Neural progenitor cell (in vitro differentiated cells): ENCODE data around the gene MAGIX. TPM values are rescaled to one million over a fixed set of nuclear protein-coding genes. Genes with fewer than 3 reads are reported as not detected.
A peak's percentile ranks its signal among the peaks of the same experiment; 100 is the strongest.

Experiments
- DNase-seq: peaks from one replicate; pipeline ENCODE4 v3.0.0-alpha.2; 2016; ENCODE audit warnings: low spot score
- H2AFZ ChIP-seq: fragments of 200-600 bp; sonication (generic); replicated peaks from 2 replicates; pipeline ENCODE4 v1.6.1; 2016; ENCODE audit warnings: antibody characterized with exemption
- H3F3A ChIP-seq: fragments of 200-600 bp; sonication (generic); 2 replicates; pipeline ENCODE4 v1.6.1; 2016; ENCODE audit warnings: antibody characterized with exemption, low read depth
- H3K27ac ChIP-seq: fragments of 200-600 bp; sonication (generic); 2 replicates; pipeline ENCODE4 v1.5.1; 2016; ENCODE audit warnings: mild to moderate bottlenecking
- H3K27me3 ChIP-seq: fragments of 200-600 bp; sonication (generic); 2 replicates; pipeline ENCODE4 v1.6.1; 2016; ENCODE audit warnings: mild to moderate bottlenecking, moderate library complexity
- H3K36me3 ChIP-seq: fragments of 200-600 bp; sonication (generic); 2 replicates; pipeline ENCODE4 v1.5.1; 2016
- H3K4me1 ChIP-seq: fragments of 200-600 bp; sonication (generic); 2 replicates; pipeline ENCODE4 v1.6.1; 2016; ENCODE audit warnings: mixed run types
- H3K4me2 ChIP-seq: fragments of 200-600 bp; sonication (generic); 2 replicates; pipeline ENCODE4 v1.6.1; 2016
- H3K4me3 ChIP-seq: fragments of 200-600 bp; sonication (generic); 2 replicates; pipeline ENCODE4 v1.5.1; 2016
- H3K79me2 ChIP-seq: fragments of 200-600 bp; sonication (generic); 2 replicates; pipeline ENCODE4 v1.6.1; 2016; ENCODE audit warnings: low read depth
- H3K9ac ChIP-seq: fragments of 200-600 bp; sonication (generic); 2 replicates; pipeline ENCODE4 v1.6.1; 2016
- H3K9me3 ChIP-seq: fragments of 200-600 bp; sonication (generic); 2 replicates; pipeline ENCODE4 v1.5.1; 2016; ENCODE audit warnings: low read depth
- H4K20me1 ChIP-seq: fragments of 200-600 bp; sonication (generic); 2 replicates; pipeline ENCODE4 v1.6.1; 2016; ENCODE audit warnings: low read depth
- H3K27ac Mint-ChIP-seq: 3 replicates; pipeline ENCODE4 v1.8.0; 2021; ENCODE audit warnings: mixed read lengths
- H3K27me3 Mint-ChIP-seq: 2 replicates; pipeline ENCODE4 v1.8.0; 2022; ENCODE audit warnings: low read depth, mild to moderate bottlenecking, inconsistent platforms, moderate library complexity, mixed read lengths; ENCODE audit not compliant: insufficient read depth
- H3K36me3 Mint-ChIP-seq: 3 replicates; pipeline ENCODE4 v1.8.0; 2021; ENCODE audit warnings: mixed read lengths
- H3K4me1 Mint-ChIP-seq: 3 replicates; pipeline ENCODE4 v1.8.0; 2021; ENCODE audit warnings: mixed read lengths
- H3K4me3 Mint-ChIP-seq: 3 replicates; pipeline ENCODE4 v1.8.0; 2021; ENCODE audit warnings: mild to moderate bottlenecking, moderate library complexity, mixed read lengths
- H3K9me3 Mint-ChIP-seq: 3 replicates; pipeline ENCODE4 v1.8.0; 2020; ENCODE audit warnings: mixed read lengths
- EZH2 ChIP-seq: fragments of 200-600 bp; sonication (generic); IDR thresholded peaks from 2 replicates; pipeline ENCODE4 v1.6.1; 2017; ENCODE audit warnings: antibody characterized with exemption, mild to moderate bottlenecking, moderate library complexity
- EZH2phosphoT487 ChIP-seq: fragments of 200-600 bp; sonication (generic); IDR thresholded peaks from 2 replicates; pipeline ENCODE4 v1.6.1; 2017; ENCODE audit warnings: antibody characterized with exemption
- total RNA-seq: library from RNA; depleted of rRNA; stranded (reverse); fragments of >200 nt; gene quantifications from 2 replicates; pipeline ENCODE4 v1.2.3, GENCODE V29; 2015; ENCODE audit warnings: low replicate concordance
- TF ChIP-seq, protein P1 (sequence below): fragments of 200-600 bp; sonication (generic); IDR thresholded peaks from 2 replicates; pipeline ENCODE4 v1.5.1; 2017; ENCODE audit warnings: antibody characterized with exemption, mild to moderate bottlenecking

The MAGIX gene
- total RNA-seq, 1 donor from 2014 or later: 1.5 TPM

DNA sequence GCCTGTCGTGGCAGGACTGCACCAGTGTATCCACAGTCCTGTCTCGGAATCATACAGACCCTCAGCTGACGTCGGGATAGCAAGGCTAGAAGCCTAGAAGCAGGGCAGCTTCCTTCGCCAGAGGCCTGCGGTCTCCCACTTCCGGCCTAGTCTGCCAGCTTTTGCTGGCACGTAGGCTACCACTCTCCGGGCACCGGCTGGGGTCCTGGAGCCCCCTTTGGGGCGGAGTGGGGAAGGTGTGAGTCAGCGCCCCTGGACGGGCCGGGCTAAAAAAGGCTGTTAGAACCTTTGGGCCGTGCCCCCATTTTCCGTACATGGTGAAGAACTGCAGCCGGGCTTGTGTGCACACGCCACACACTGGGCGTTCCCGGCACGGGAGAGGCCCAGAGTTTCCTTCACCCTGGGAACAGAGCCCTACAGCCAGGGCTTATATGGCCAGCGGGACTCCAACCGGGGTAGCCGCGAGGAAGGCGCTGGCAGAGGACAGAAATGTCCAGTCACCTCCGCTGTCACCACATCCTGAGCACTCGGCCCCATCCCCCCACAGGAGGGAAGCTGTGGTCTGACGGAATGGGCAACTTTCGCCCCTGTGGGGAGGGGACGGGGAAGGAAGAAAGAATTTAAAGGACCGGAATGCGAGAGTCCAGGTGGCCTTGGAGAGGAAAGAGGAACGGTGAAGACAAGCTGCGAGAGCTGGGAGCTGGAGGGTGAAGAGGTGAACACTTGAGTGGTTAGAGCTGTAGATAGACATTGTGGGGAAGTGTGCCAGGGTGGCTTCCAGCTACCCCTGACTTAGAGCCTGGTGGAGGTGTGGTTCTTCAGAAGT lies 4.6 kb downstream of the MAGIX start:
- Mint-ChIP-seq H3K4me3 (peak overlapping the region; percentile 79), H3K9me3 (peaks cover 20% of the 10 kb centered on the region), H3K36me3 (no peaks in the 10 kb centered on the region), H3K27ac (no peak overlapping the region), H3K27me3 (peaks cover 20% of the 10 kb centered on the region), H3K4me1 (peaks cover 16% of the 10 kb centered on the region)
- Histone ChIP-seq H3K4me2 (peak overlapping the region; percentile 69), H3K36me3 (no peaks in the 10 kb centered on the region), H3K9ac (no peak overlapping the region), H3K27ac (no peak overlapping the region), H3K4me3 (peak overlapping the region; percentile 31), H3K79me2 (no peaks in the 10 kb centered on the region), H2AFZ (peak overlapping the region; percentile 70), H3F3A (no peaks in the 10 kb centered on the region), H3K4me1 (peaks cover 11% of the 10 kb centered on the region), H4K20me1 (no peaks in the 10 kb centered on the region), H3K27me3 (peaks cover 67% of the 10 kb centered on the region), H3K9me3 (no peaks in the 10 kb centered on the region)
- TF ChIP-seq, protein P1, sequence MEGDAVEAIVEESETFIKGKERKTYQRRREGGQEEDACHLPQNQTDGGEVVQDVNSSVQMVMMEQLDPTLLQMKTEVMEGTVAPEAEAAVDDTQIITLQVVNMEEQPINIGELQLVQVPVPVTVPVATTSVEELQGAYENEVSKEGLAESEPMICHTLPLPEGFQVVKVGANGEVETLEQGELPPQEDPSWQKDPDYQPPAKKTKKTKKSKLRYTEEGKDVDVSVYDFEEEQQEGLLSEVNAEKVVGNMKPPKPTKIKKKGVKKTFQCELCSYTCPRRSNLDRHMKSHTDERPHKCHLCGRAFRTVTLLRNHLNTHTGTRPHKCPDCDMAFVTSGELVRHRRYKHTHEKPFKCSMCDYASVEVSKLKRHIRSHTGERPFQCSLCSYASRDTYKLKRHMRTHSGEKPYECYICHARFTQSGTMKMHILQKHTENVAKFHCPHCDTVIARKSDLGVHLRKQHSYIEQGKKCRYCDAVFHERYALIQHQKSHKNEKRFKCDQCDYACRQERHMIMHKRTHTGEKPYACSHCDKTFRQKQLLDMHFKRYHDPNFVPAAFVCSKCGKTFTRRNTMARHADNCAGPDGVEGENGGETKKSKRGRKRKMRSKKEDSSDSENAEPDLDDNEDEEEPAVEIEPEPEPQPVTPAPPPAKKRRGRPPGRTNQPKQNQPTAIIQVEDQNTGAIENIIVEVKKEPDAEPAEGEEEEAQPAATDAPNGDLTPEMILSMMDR: no peak
- TF ChIP-seq EZH2 (no peak), EZH2phosphoT487 (no peak)
- peak; percentile 20 for DNase-seq

DNA sequence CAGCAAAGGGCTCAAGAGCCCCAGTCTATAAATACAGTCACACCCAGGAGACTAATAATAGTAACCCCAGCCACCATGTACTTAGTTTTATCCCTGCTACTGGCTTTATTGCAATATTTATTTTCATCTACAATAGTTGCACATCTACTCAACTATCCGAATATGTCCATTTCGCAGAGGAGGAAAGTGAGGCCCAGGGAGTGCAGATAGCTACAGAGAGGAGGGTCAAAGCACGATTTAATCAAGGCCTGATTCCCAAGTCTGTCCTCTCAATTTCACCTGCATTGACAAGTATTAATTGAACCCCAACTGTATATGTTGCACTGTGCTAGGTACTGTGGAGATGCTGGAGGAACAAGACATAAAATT lies 5.2 kb downstream of the MAGIX start:
- TF ChIP-seq, protein P1: no peak
- TF ChIP-seq EZH2 (no peak), EZH2phosphoT487 (no peak)
- Mint-ChIP-seq H3K4me1 (peaks cover 16% of the 10 kb centered on the region), H3K27ac (no peak overlapping the region), H3K9me3 (peaks cover 21% of the 10 kb centered on the region), H3K4me3 (no peak overlapping the region), H3K36me3 (no peaks in the 10 kb centered on the region), H3K27me3 (peaks cover 20% of the 10 kb centered on the region)
- Histone ChIP-seq H2AFZ (no peak overlapping the region), H3K27ac (no peak overlapping the region), H3K4me1 (peaks cover 11% of the 10 kb centered on the region), H3K4me3 (no peak overlapping the region), H3F3A (no peaks in the 10 kb centered on the region), H3K4me2 (peak overlapping the region; percentile 69), H3K79me2 (no peaks in the 10 kb centered on the region), H3K36me3 (no peaks in the 10 kb centered on the region), H3K9me3 (no peaks in the 10 kb centered on the region), H4K20me1 (no peaks in the 10 kb centered on the region), H3K9ac (no peak overlapping the region), H3K27me3 (peaks cover 67% of the 10 kb centered on the region)
- DNase-seq: no peak

DNA sequence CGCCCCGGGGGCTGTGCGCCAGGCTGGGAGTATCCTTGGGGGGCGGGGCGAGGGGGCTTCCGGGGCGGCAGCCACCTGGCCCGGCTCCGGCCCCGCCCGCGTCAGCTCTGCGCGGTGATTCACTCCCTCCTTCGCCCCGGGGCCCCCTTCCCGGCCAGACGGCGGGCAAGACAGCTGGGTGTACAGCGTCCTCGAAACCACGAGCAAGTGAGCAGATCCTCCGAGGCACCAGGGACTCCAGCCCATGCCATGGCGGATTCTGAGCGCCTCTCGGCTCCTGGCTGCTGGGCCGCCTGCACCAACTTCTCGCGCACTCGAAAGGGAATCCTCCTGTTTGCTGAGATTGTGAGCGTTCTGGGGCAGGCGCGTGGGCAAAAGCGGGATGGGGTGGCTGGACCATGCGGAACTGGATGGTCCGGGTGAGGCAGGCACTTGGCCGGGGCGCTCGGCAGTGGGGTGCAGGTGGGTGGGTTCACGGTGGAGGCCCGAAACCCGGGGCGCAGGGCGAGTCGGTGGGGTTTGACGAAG lies 9.3 kb downstream of the MAGIX start, which contains the start of gene PLP2:
Gene PLP2, plus strand, starts transcription at position 147 of the 528 bp plus-strand sequence. Its CDS starts 103 bp downstream, at position 250.
- H4K20me1 ChIP-seq: no peaks in the 10 kb centered on the region
- H3K4me2 ChIP-seq: peak within 1 kb of the TSS; percentile 76
- no peaks in the 10 kb centered on the region for H3K36me3 ChIP-seq
- peaks cover 9% of the 10 kb centered on the region for H3K4me1 ChIP-seq
- H3K9ac ChIP-seq: no peak within 1 kb of the TSS
- H3K4me1 Mint-ChIP-seq: peaks cover 6% of the 10 kb centered on the region
- no peak within 1 kb of the TSS for H2AFZ ChIP-seq
- H3K4me3 Mint-ChIP-seq: peak within 1 kb of the TSS; percentile 73
- H3K27ac Mint-ChIP-seq: no peak within 1 kb of the TSS
- no peaks in the 10 kb centered on the region for H3F3A ChIP-seq
- no peak within 1 kb of the TSS for H3K27ac ChIP-seq
- peaks cover 32% of the 10 kb centered on the region for H3K9me3 Mint-ChIP-seq
- peaks cover 28% of the 10 kb centered on the region for H3K27me3 Mint-ChIP-seq
- H3K4me3 ChIP-seq: peak within 1 kb of the TSS; percentile 37
- peak; percentile 43 for DNase-seq
- H3K9me3 ChIP-seq: no peaks in the 10 kb centered on the region
- peaks cover 51% of the 10 kb centered on the region for H3K27me3 ChIP-seq
- H3K79me2 ChIP-seq: no peaks in the 10 kb centered on the region
- peaks cover 7% of the 10 kb centered on the region for H3K36me3 Mint-ChIP-seq
- peak; percentile 9 for TF ChIP-seq EZH2phosphoT487
- TF ChIP-seq, protein P1: no peak
- peak; percentile 70 for TF ChIP-seq EZH2
